Glutamatergic neuron (in vitro differentiated cells): ENCODE measurements around the gene PWWP2A. TPM values are rescaled to one million over a fixed set of nuclear protein-coding genes. Genes with fewer than 3 reads are reported as not detected.

ENCODE experiments used
- DNase-seq: peaks from one replicate; pipeline ENCODE4 v3.0.0; 2022
- H3K27ac Mint-ChIP-seq: one replicate; pipeline ENCODE4 v1.8.0; 2020; ENCODE audit warnings: mild to moderate bottlenecking, mixed read lengths, inconsistent platforms; ENCODE audit not compliant: unreplicated experiment
- H3K27me3 Mint-ChIP-seq: one replicate; pipeline ENCODE4 v1.8.0; 2020; ENCODE audit warnings: mild to moderate bottlenecking, moderate library complexity, mixed read lengths, inconsistent platforms; ENCODE audit not compliant: unreplicated experiment
- H3K36me3 Mint-ChIP-seq: one replicate; pipeline ENCODE4 v1.8.0; 2020; ENCODE audit warnings: mild to moderate bottlenecking, mixed read lengths, inconsistent platforms; ENCODE audit not compliant: unreplicated experiment
- H3K4me1 Mint-ChIP-seq: one replicate; pipeline ENCODE4 v1.8.0; 2020; ENCODE audit warnings: mild to moderate bottlenecking, low read depth, mixed read lengths, inconsistent platforms; ENCODE audit not compliant: unreplicated experiment
- H3K4me3 Mint-ChIP-seq: one replicate; pipeline ENCODE4 v1.8.0; 2020; ENCODE audit warnings: mild to moderate bottlenecking, mixed read lengths, inconsistent platforms; ENCODE audit not compliant: unreplicated experiment
- H3K9me3 Mint-ChIP-seq: one replicate; pipeline ENCODE4 v1.8.0; 2020; ENCODE audit warnings: mild to moderate bottlenecking, moderate library complexity, mixed read lengths, inconsistent platforms; ENCODE audit not compliant: unreplicated experiment
- total RNA-seq: library from RNA; stranded (reverse); fragmentation: NEBNext Ultra II Directional; extraction: Animal tissue kit (Norgen Biotek cat#: 25700); gene quantifications from one replicate; pipeline ENCODE4 v1.2.1, GENCODE V29; 2021; ENCODE audit not compliant: unreplicated experiment
- TF ChIP-seq, protein P1 (sequence below): fragments of 200-600 bp; sonication (generic); IDR thresholded peaks from one replicate; pipeline ENCODE4 v1.5.0; 2021; ENCODE audit not compliant: partially characterized antibody, unreplicated experiment

PWWP2A gene
- total RNA-seq, 1 donor from 2014 or later: 75.7 TPM

- Mint-ChIP-seq H3K27ac (no peak overlapping the region), H3K4me3 (no peak overlapping the region), H3K27me3 (peaks cover 3% of the 10 kb centered on the region), H3K4me1 (peaks cover 10% of the 10 kb centered on the region), H3K36me3 (peaks cover 4% of the 10 kb centered on the region), H3K9me3 (no peaks in the 10 kb centered on the region)
- DNase-seq: no peak
- TF ChIP-seq, protein P1, sequence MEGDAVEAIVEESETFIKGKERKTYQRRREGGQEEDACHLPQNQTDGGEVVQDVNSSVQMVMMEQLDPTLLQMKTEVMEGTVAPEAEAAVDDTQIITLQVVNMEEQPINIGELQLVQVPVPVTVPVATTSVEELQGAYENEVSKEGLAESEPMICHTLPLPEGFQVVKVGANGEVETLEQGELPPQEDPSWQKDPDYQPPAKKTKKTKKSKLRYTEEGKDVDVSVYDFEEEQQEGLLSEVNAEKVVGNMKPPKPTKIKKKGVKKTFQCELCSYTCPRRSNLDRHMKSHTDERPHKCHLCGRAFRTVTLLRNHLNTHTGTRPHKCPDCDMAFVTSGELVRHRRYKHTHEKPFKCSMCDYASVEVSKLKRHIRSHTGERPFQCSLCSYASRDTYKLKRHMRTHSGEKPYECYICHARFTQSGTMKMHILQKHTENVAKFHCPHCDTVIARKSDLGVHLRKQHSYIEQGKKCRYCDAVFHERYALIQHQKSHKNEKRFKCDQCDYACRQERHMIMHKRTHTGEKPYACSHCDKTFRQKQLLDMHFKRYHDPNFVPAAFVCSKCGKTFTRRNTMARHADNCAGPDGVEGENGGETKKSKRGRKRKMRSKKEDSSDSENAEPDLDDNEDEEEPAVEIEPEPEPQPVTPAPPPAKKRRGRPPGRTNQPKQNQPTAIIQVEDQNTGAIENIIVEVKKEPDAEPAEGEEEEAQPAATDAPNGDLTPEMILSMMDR: no peak
These were observed 11.1 kb downstream of the PWWP2A start for GRCh38 chr5:160108124-160108523.

DNA sequence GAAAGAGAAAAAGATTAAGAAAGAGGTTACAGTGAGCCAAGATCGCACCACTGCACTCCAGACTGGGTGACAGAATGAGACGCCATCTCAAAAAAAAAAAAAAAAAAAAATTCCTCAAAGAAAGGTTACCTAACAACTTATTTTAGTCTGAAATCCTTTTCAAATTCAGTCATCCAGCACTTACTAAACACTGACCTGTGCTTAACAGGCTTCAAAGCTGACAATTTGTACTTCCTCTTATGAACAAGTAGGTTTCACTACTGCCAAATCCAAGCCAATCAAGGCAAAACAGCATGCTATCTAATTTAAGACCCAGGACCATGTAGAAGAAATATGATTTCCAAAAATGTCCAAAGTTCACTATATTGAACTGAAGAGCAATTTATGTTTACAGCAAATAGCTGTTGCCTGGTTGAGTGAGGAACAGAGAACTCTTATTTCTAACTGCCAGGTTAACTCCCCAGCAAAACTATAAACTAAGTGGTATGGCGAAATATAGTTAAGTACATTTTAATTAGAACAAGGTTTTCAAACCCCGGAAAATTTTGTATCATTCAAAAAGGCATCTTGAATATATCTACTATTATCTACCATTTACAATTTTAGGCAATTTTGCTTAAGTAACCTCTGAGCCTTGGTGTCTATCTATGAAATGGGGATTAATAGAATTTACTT is 13.4 kb downstream of the PWWP2A start:
- Mint-ChIP-seq H3K4me3 (no peak overlapping the region), H3K27me3 (peaks cover 3% of the 10 kb centered on the region), H3K9me3 (no peaks in the 10 kb centered on the region), H3K27ac (peak overlapping the region; percentile 52), H3K4me1 (peaks cover 10% of the 10 kb centered on the region), H3K36me3 (peaks cover 4% of the 10 kb centered on the region)
- DNase-seq: no peak
- TF ChIP-seq, protein P1: no peak

- Mint-ChIP-seq H3K4me1 (peaks cover 15% of the 10 kb centered on the region), H3K9me3 (peaks cover 1% of the 10 kb centered on the region), H3K4me3 (no peak overlapping the region), H3K36me3 (no peaks in the 10 kb centered on the region), H3K27ac (no peak overlapping the region), H3K27me3 (peaks cover 5% of the 10 kb centered on the region)
- TF ChIP-seq, protein P1: no peak
- DNase-seq: no peak
These were observed 21.3 kb downstream of the PWWP2A start for GRCh38 chr5:160097991-160098390.

- H3K27ac Mint-ChIP-seq: no peak overlapping the region
- TF ChIP-seq, protein P1: no peak
- DNase-seq: no peak
- no peak overlapping the region for H3K4me3 Mint-ChIP-seq
- peaks cover 27% of the 10 kb centered on the region for H3K4me1 Mint-ChIP-seq
- peaks cover 5% of the 10 kb centered on the region for H3K27me3 Mint-ChIP-seq
- peaks cover 6% of the 10 kb centered on the region for H3K9me3 Mint-ChIP-seq
- no peaks in the 10 kb centered on the region for H3K36me3 Mint-ChIP-seq
These were observed 23.1 kb downstream of the PWWP2A start for GRCh38 chr5:160096178-160096577.

GRCh38 chr5:160092960-160093707 is 26.1 kb downstream of the PWWP2A start:
- Mint-ChIP-seq H3K27me3 (peaks cover 5% of the 10 kb centered on the region), H3K36me3 (no peaks in the 10 kb centered on the region), H3K4me1 (peaks cover 32% of the 10 kb centered on the region), H3K9me3 (peaks cover 6% of the 10 kb centered on the region), H3K4me3 (no peak overlapping the region), H3K27ac (peak overlapping the region; percentile 25)
- TF ChIP-seq, protein P1: no peak
- no peak for DNase-seq
